Neural crest cell (in vitro differentiated cells): ENCODE results near the gene DHX8. TPM values are rescaled to one million over a fixed set of nuclear protein-coding genes. Genes with fewer than 3 reads are reported as not detected.

Source experiments
- DNase-seq: peaks from one replicate; pipeline ENCODE4 v3.0.0; 2021; ENCODE audit warnings: low read depth, mixed read lengths, low spot score
- H3K27ac Mint-ChIP-seq: one replicate; pipeline ENCODE4 v1.8.0; 2021; ENCODE audit warnings: mild to moderate bottlenecking, mixed read lengths; ENCODE audit not compliant: unreplicated experiment
- H3K27me3 Mint-ChIP-seq: 2 replicates; pipeline ENCODE4 v1.8.0; 2021; ENCODE audit warnings: low read depth, mild to moderate bottlenecking, mixed read lengths
- H3K36me3 Mint-ChIP-seq: 2 replicates; pipeline ENCODE4 v1.8.0; 2021; ENCODE audit warnings: low read depth, mild to moderate bottlenecking, mixed read lengths
- H3K4me1 Mint-ChIP-seq: 2 replicates; pipeline ENCODE4 v1.8.0; 2021; ENCODE audit warnings: mixed read lengths
- H3K4me3 Mint-ChIP-seq: one replicate; pipeline ENCODE4 v1.8.0; 2021; ENCODE audit warnings: mild to moderate bottlenecking, mixed read lengths
- H3K9me3 Mint-ChIP-seq: 2 replicates; pipeline ENCODE4 v1.8.0; 2021; ENCODE audit warnings: mixed read lengths
- total RNA-seq: library from RNA; stranded (reverse); gene quantifications from 2 replicates; pipeline ENCODE4 v1.2.1, GENCODE V29; 2021
- TF ChIP-seq, protein P1 (sequence below): fragments of 200-600 bp; sonication (generic); conservative IDR thresholded peaks from 2 replicates; pipeline ENCODE4 v1.5.0; 2021; ENCODE audit warnings: antibody characterized with exemption, mild to moderate bottlenecking

Gene DHX8
- total RNA-seq, 1 donor from 2014 or later: 68.0 TPM

DNA sequence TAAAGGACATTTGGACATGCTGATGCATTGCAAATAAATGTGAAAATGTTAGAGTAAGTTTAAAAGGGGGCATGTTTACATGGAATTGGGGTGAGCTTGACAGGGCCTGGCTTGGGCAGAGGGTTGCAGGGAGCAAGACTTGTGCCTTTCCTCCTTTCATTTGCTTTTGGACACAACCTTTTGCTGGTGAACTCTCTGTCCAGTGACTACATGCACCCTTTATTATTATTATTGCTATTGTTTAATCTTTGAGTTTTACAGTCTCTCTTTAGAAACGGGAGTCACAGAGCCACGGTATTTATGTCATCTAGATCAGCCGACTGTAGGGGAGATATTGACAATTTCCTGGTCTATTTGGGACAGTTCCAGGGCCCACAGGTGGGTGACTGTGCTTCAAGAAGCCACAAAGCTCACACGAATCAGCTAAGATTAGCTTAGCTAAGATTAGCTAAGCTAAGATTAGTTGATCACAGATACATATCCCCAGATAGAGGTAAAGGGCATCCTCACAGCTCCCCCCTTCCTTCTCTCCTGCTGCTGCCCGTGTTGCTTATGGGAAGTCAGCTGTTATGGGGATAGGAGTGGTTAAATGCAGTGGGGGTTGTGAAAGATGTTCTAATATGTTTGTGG lies 91.2 kb downstream of the DHX8 start:
- TF ChIP-seq, protein P1, sequence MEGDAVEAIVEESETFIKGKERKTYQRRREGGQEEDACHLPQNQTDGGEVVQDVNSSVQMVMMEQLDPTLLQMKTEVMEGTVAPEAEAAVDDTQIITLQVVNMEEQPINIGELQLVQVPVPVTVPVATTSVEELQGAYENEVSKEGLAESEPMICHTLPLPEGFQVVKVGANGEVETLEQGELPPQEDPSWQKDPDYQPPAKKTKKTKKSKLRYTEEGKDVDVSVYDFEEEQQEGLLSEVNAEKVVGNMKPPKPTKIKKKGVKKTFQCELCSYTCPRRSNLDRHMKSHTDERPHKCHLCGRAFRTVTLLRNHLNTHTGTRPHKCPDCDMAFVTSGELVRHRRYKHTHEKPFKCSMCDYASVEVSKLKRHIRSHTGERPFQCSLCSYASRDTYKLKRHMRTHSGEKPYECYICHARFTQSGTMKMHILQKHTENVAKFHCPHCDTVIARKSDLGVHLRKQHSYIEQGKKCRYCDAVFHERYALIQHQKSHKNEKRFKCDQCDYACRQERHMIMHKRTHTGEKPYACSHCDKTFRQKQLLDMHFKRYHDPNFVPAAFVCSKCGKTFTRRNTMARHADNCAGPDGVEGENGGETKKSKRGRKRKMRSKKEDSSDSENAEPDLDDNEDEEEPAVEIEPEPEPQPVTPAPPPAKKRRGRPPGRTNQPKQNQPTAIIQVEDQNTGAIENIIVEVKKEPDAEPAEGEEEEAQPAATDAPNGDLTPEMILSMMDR: no peak
- Mint-ChIP-seq H3K27me3 (no peaks in the 10 kb centered on the region), H3K36me3 (no peaks in the 10 kb centered on the region), H3K9me3 (no peaks in the 10 kb centered on the region), H3K4me1 (peaks cover 45% of the 10 kb centered on the region), H3K4me3 (no peak overlapping the region), H3K27ac (no peak overlapping the region)
- DNase-seq: no peak

Other genes with a start within 250 kb of the DHX8 start
- gene RNU2-1, start 250.0 kb upstream of the DHX8 start, total RNA-seq: 6,904 and 8,313 TPM in 2 replicates
- gene ARL4D, start 85.0 kb upstream of the DHX8 start, total RNA-seq: 13.8 and 14.2 TPM in 2 replicates
- 55.0 and 59.6 TPM in 2 replicates for gene ETV4, start 62.4 kb downstream of the DHX8 start, total RNA-seq
- 1.1 and 1.7 TPM in 2 replicates for gene MEOX1, start 177.9 kb downstream of the DHX8 start, total RNA-seq